ENCODE data around the gene AGBL2. TPM values are rescaled to one million over a fixed set of nuclear protein-coding genes. Genes with fewer than 3 reads are reported as not detected.
"Not testable (repeated sequence)": the region's sequence is repeated elsewhere in the genome, so short reads cannot be mapped to it uniquely, and the experiment has no call there.

AGBL2 gene
- total and polyA plus RNA-seq, 4 donors: 0.36 to 3.6 (median 2.4) TPM

DNA sequence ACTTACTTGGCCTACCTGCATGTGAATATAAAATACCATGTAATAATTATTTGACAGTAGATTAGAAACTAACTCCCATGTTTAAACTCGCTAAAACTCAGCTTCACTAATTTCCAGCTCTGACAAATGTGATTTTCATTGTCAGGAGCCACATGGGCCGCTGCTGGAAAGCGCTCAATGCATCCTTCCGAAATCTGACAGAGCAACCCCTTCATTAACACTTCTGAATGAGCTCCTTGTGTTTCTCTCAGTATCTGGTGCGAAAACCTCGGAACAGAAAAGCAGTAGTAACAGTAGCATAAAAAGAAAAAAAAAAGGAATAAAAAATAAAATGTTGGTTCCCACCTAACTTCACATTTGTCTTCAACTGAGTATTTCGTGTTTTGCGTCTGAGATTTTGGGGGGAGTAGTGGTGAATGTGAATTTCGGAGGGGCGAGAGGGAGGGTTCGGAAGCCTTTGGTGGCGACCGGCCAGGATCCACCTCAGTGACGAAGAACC, 73.5 kb downstream of the AGBL2 start:
- Histone ChIP-seq H3K27ac (ENCODE audit: low read depth in 1 of 2, low read length in 2 of 2) (peak overlapping the region; percentile 92 to 95), H3K4me3 (ENCODE audit: low read depth in 1 of 3, low read length in 3 of 3) (peak overlapping the region; percentile 72 to 96 (median 79)), H3K9me3 (ENCODE audit: control insufficient read depth in 4 of 4, low read length in 3 of 4) (no peaks in the 10 kb centered on the region), H3K27me3 (ENCODE audit: control insufficient read depth in 4 of 4, insufficient read depth in 4 of 4, low read length in 3 of 4) (no peaks in the 10 kb centered on the region), H3K9ac (ENCODE audit: low read depth in 1 of 2, low read length in 2 of 2) (peak overlapping the region; percentile 75 to 88), H3K36me3 (ENCODE audit: control insufficient read depth in 4 of 4, insufficient read depth in 3 of 4, low read depth in 1 of 4, low read length in 3 of 4) (peaks cover 2 to 18% (median 13%) of the 10 kb centered on the region in 4 donors), H3K4me1 (ENCODE audit: control insufficient read depth in 4 of 4, insufficient read depth in 4 of 4, low read length in 3 of 4) (peaks cover 2 to 24% (median 15%) of the 10 kb centered on the region in 4 donors)
- DNase-seq (ENCODE audit: low spot score): no peak
- WGBS: 3% methylated on average over 14 of the region's 14 CpGs
- TF ChIP-seq, protein P1, sequence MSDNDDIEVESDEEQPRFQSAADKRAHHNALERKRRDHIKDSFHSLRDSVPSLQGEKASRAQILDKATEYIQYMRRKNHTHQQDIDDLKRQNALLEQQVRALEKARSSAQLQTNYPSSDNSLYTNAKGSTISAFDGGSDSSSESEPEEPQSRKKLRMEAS (IDR thresholded peaks at IDR 0.05): peak; percentile 27
- TF ChIP-seq HNF4A (conservative IDR thresholded peaks at IDR 0.05) (peak in 1 of 2 donors; percentile 49), JUND (IDR thresholded peaks at IDR 0.05) (no peak)

DNA sequence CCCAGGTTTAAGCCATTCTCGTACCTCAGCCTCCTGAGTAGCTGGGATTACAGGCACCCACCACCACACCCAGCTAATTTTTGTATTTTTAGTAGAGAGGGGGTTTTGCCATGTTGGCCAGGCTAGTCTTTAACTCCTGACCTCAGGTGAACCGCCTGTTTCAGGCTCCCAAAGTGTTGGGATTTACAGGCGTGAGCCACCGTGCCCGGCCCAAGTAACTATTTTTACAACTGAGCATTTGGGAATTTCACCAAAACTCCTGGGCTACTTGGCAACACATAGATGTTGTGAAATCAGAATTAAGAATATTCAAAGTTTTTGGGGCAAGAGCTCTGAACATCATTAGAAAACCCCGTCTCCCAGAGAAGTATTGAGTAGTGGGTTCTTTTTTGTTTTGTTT, 74.7 kb downstream of the AGBL2 start:
- peak; percentile 13 for TF ChIP-seq SP1 (IDR thresholded peaks at IDR 0.05)
- TF ChIP-seq HNF4A (conservative IDR thresholded peaks at IDR 0.05): peak in 1 of 2 donors; percentile 5
- peak in 1 of 2 donors; percentile 15 for TF ChIP-seq RAD21 (IDR thresholded peaks at IDR 0.05)
- peak; percentile 15 to 17 for TF ChIP-seq RXRA (IDR thresholded peaks at IDR 0.05)
- peak overlapping the region in 1 of 2 donors; percentile 0 for H3K27ac ChIP-seq (ENCODE audit: low read depth in 1 of 2, low read length in 2 of 2)
- not testable (repeated sequence) for H3K9ac ChIP-seq (ENCODE audit: low read depth in 1 of 2, low read length in 2 of 2); H3K27me3 ChIP-seq (ENCODE audit: control insufficient read depth in 4 of 4, insufficient read depth in 4 of 4, low read length in 3 of 4); H3K9me3 ChIP-seq (ENCODE audit: control insufficient read depth in 4 of 4, low read length in 3 of 4); DNase-seq (ENCODE audit: low spot score)
- H3K4me3 ChIP-seq (ENCODE audit: low read depth in 1 of 3, low read length in 3 of 3): peak overlapping the region in 1 of 3 donors; percentile 79
- H3K4me1 ChIP-seq (ENCODE audit: control insufficient read depth in 4 of 4, insufficient read depth in 4 of 4, low read length in 3 of 4): peaks cover 2 to 24% (median 15%) of the 10 kb centered on the region in 4 donors
- 41% methylated on average over 6 of the region's 6 CpGs for WGBS
- peaks cover 7 to 23% (median 14%) of the 10 kb centered on the region in 4 donors for H3K36me3 ChIP-seq (ENCODE audit: control insufficient read depth in 4 of 4, insufficient read depth in 3 of 4, low read depth in 1 of 4, low read length in 3 of 4)

DNA sequence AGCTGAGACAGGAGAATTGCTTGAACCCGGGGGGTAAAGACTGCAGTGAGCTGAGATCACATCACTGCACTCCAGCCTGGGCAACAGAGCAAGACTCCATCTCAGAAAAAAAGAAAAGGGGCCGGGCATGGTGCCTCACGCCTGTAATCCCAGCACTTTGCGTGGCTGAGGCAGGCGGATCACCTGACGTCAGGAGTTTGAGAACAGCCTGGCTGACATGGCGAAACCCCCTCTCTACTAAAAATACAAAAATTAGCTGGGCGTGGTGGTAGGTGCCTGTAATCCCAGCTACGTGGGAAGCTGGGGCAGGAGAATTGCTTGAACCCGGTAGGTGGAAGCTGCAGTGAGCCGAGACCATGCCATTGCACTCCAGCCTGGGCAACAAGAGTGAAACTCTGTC, 78.8 kb downstream of the AGBL2 start:
- 98% methylated on average over 11 of the region's 11 CpGs for WGBS
- H3K27ac ChIP-seq (ENCODE audit: low read depth in 1 of 2, low read length in 2 of 2); H3K9ac ChIP-seq (ENCODE audit: low read depth in 1 of 2, low read length in 2 of 2); DNase-seq (ENCODE audit: low spot score); H3K9me3 ChIP-seq (ENCODE audit: control insufficient read depth in 4 of 4, low read length in 3 of 4); H3K27me3 ChIP-seq (ENCODE audit: control insufficient read depth in 4 of 4, insufficient read depth in 4 of 4, low read length in 3 of 4); H3K4me3 ChIP-seq (ENCODE audit: low read depth in 1 of 3, low read length in 3 of 3): not testable (repeated sequence)
- Histone ChIP-seq H3K4me1 (ENCODE audit: control insufficient read depth in 4 of 4, insufficient read depth in 4 of 4, low read length in 3 of 4) (peaks cover 5 to 15% (median 12%) of the 10 kb centered on the region in 4 donors), H3K36me3 (ENCODE audit: control insufficient read depth in 4 of 4, insufficient read depth in 3 of 4, low read depth in 1 of 4, low read length in 3 of 4) (peaks cover 13 to 48% (median 38%) of the 10 kb centered on the region in 4 donors)

GRCh38 chr11:47631473-47631872, 83.7 kb downstream of the AGBL2 start:
- no peaks in the 10 kb centered on the region for H3K27me3 ChIP-seq (ENCODE audit: control insufficient read depth in 4 of 4, insufficient read depth in 4 of 4, low read length in 3 of 4)
- no peaks in the 10 kb centered on the region for H3K9me3 ChIP-seq (ENCODE audit: control insufficient read depth in 4 of 4, low read length in 3 of 4)
- no peak overlapping the region for H3K4me3 ChIP-seq (ENCODE audit: low read depth in 1 of 3, low read length in 3 of 3)
- peaks cover 19 to 67% (median 59%) of the 10 kb centered on the region in 4 donors for H3K36me3 ChIP-seq (ENCODE audit: control insufficient read depth in 4 of 4, insufficient read depth in 3 of 4, low read depth in 1 of 4, low read length in 3 of 4)
- TF ChIP-seq RAD21 (IDR thresholded peaks at IDR 0.05) (no peak), RXRA (IDR thresholded peaks at IDR 0.05) (no peak), NR2F2 (IDR thresholded peaks at IDR 0.05) (no peak), TAF1 (conservative IDR thresholded peaks at IDR 0.05) (no peak), GABPA (IDR thresholded peaks at IDR 0.05 in 1 of 2, conservative IDR thresholded peaks at IDR 0.05 in 1 of 2) (no peak), ATF3 (IDR thresholded peaks at IDR 0.05) (no peak), JUND (IDR thresholded peaks at IDR 0.05) (no peak), SP1 (IDR thresholded peaks at IDR 0.05) (no peak), HNF4G (IDR thresholded peaks at IDR 0.05) (no peak), FOXA2 (IDR thresholded peaks at IDR 0.05) (no peak), HNF4A (conservative IDR thresholded peaks at IDR 0.05) (no peak), EGR1 (IDR thresholded peaks at IDR 0.05; ENCODE audit: low read depth in 2 of 2) (no peak)
- TF ChIP-seq, protein P2, sequence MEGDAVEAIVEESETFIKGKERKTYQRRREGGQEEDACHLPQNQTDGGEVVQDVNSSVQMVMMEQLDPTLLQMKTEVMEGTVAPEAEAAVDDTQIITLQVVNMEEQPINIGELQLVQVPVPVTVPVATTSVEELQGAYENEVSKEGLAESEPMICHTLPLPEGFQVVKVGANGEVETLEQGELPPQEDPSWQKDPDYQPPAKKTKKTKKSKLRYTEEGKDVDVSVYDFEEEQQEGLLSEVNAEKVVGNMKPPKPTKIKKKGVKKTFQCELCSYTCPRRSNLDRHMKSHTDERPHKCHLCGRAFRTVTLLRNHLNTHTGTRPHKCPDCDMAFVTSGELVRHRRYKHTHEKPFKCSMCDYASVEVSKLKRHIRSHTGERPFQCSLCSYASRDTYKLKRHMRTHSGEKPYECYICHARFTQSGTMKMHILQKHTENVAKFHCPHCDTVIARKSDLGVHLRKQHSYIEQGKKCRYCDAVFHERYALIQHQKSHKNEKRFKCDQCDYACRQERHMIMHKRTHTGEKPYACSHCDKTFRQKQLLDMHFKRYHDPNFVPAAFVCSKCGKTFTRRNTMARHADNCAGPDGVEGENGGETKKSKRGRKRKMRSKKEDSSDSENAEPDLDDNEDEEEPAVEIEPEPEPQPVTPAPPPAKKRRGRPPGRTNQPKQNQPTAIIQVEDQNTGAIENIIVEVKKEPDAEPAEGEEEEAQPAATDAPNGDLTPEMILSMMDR (IDR thresholded peaks at IDR 0.05; ENCODE audit: low read depth, low read length, missing input control): no peak
- H3K9ac ChIP-seq (ENCODE audit: low read depth in 1 of 2, low read length in 2 of 2): no peak overlapping the region
- 41% methylated on average over 5 of the region's 5 CpGs for WGBS
- no peak overlapping the region for H3K27ac ChIP-seq (ENCODE audit: low read depth in 1 of 2, low read length in 2 of 2)
- H3K4me1 ChIP-seq (ENCODE audit: control insufficient read depth in 4 of 4, insufficient read depth in 4 of 4, low read length in 3 of 4): peaks cover 0 to 3% (median 2%) of the 10 kb centered on the region in 4 donors
- DNase-seq (ENCODE audit: low spot score): no peak

All from liver (tissue), 9 donors.